AG04449 (cell line): ENCODE results near the gene CORT.
"Not testable (repeated sequence)": the region's sequence is repeated elsewhere in the genome, so short reads cannot be mapped to it uniquely, and the experiment has no call there.

Source experiments
- CTCF ChIA-PET: fragments of 350-600 bp; formaldehyde crosslinking; extraction: SDS; loops from one replicate; lab custom pipeline; 2021; ENCODE audit warnings: antibody characterized with exemption; lab: Yijun Ruan, JAX
- POLR2A ChIA-PET: fragments of 400-600, 350-600 bp; formaldehyde crosslinking; extraction: SDS; loops from one replicate; lab custom pipeline; 2020; ENCODE audit warnings: antibody characterized with exemption, inconsistent platforms; lab: Yijun Ruan, JAX
- DNase-seq: peaks from one replicate; pipeline ENCODE4 v3.0.0-alpha.2; 2010; ENCODE audit warnings: low read depth, low spot score
- H3K4me3 ChIP-seq: 2 replicates; pipeline ENCODE4 v1.5.1; 2011; ENCODE audit warnings: low read depth, mild to moderate bottlenecking, control low read depth, low read length
- CTCF ChIP-seq: IDR thresholded peaks from one replicate; pipeline ENCODE4 v1.5.1; 2011; ENCODE audit warnings: mild to moderate bottlenecking, moderate library complexity, low read length, control low read depth, inconsistent platforms; ENCODE audit not compliant: insufficient read depth; ENCODE audit errors: missing control alignments

Gene CORT

GRCh38 chr1:10471411-10472219, 21.8 kb downstream of the CORT start:
- no peak for DNase-seq
- CTCF ChIA-PET: interaction anchor here (1.0 to 2.6 kb wide), 3 partner anchors 23 to 41 kb away, joined by 4 to 7 read pairs (median 7); partner anchors contain the start of gene CENPS
- peak overlapping the region; percentile 92 for H3K4me3 ChIP-seq
- POLR2A ChIA-PET: interaction anchor here (0.6 kb wide), 1 partner anchor 608 kb away, joined by 3 read pairs; no protein-coding TSS in a partner anchor
- no peak for TF ChIP-seq CTCF

GRCh38 chr1:10472220-10473144, 22.7 kb downstream of the CORT start, which contains the start of gene DFFA:
Gene DFFA, minus strand, starts transcription at chr1:10472529. Its CDS starts 71 bp downstream, at chr1:10472458.
- CTCF ChIA-PET: interaction anchor here (0.9 to 2.6 kb wide), 5 partner anchors 15 to 42 kb away, joined by 3 to 7 read pairs (median 4); partner anchors contain the start of gene CENPS
- H3K4me3 ChIP-seq: peak within 1 kb of the TSS; percentile 92
- no peak for TF ChIP-seq CTCF
- peak; percentile 69 for DNase-seq
- POLR2A ChIA-PET: no interaction called here

- ChIA-PET CTCF (interaction anchor here (0.9 to 1.2 kb wide), 2 partner anchors 15 to 19 kb away, joined by 3 to 4 read pairs; no protein-coding TSS in a partner anchor), POLR2A (no interaction called here)
- TF ChIP-seq CTCF: no peak
- no peak for DNase-seq
- H3K4me3 ChIP-seq: no peak overlapping the region
Observed at GRCh38 chr1:10473145-10473765, 23.4 kb downstream of the CORT start.

GRCh38 chr1:10474309-10474612, 24.4 kb downstream of the CORT start:
- peak overlapping the region; percentile 91 for H3K4me3 ChIP-seq
- POLR2A ChIA-PET, DNase-seq: not testable (repeated sequence)
- CTCF ChIA-PET: interaction anchor here (1.2 to 1.6 kb wide), 3 partner anchors 18 to 97 kb away, joined by 4 to 9 read pairs (median 7); no protein-coding TSS in a partner anchor

GRCh38 chr1:10474613-10475507, 25.0 kb downstream of the CORT start, which contains the start of gene PEX14:
Gene PEX14, plus strand, starts transcription at chr1:10474950. Its CDS starts 17 bp downstream, at chr1:10474967.
- no peak for TF ChIP-seq CTCF
- POLR2A ChIA-PET: no interaction called here
- CTCF ChIA-PET: interaction anchor here (1.5 to 1.6 kb wide), 2 partner anchors 20 to 98 kb away, joined by 7 to 9 read pairs; no protein-coding TSS in a partner anchor

More at GRCh38 chr1:10474613-10475507, 25.0 kb downstream of the CORT start, which contains the start of gene PEX14:
- peak within 1 kb of the TSS; percentile 91 for H3K4me3 ChIP-seq
- no peak for DNase-seq
